EH (cell line): ENCODE data around the gene TRIM29.
"Not testable (repeated sequence)": the region's sequence is repeated elsewhere in the genome, so short reads cannot be mapped to it uniquely, and the experiment has no call there.

ENCODE experiments used
- DNase-seq: peaks from one replicate; pipeline ENCODE4 v3.0.0-alpha.2; 2015; ENCODE audit warnings: low read depth

Gene TRIM29

GRCh38 chr11:120137611-120138521 lies at the start of gene TRIM29:
TRIM29 (minus strand) TSS chr11:120138113; CDS start chr11:120138031, 82 bp downstream.
- no peak for DNase-seq

DNA sequence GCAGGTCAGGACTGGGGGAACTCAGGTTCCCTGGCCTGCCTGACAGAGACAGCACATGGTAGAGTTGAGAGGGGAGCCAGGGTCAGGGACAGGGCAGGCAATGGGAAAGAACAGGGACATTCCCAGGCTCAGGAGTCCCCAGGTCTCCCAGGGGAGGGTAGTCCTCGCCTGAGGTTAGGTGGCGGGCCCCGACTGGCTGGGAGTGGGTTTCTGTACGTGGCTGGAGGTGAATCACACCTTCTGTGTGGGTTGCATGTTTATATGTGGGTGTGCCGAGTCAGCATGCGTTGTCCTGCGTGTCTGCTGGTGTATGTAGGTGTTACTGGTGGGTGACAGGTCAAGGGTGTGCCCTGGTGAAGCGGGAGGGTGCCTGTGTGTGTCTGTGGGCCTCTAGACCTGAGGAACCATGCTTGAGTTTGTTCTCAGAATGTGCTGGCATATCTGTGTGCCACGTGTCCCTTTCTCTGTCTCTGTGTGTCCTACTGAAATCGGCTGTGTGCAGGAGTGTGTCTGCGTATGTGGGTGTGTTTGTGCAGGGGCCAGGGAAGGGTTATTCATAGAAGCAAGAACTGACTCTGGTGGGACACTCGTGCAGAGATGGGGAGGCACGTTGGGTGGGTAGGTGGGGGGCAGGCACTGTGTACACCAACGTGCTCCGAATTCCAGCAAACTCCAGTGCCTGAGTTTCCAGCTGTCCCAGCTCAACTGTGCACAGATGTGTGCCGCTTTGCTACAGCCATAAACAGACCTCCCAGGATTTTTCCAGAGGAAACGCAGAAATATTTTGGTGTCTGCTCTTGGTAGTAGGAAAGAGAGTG lies 49.1 kb upstream of the TRIM29 start:
- peak; percentile 45 for DNase-seq

DNA sequence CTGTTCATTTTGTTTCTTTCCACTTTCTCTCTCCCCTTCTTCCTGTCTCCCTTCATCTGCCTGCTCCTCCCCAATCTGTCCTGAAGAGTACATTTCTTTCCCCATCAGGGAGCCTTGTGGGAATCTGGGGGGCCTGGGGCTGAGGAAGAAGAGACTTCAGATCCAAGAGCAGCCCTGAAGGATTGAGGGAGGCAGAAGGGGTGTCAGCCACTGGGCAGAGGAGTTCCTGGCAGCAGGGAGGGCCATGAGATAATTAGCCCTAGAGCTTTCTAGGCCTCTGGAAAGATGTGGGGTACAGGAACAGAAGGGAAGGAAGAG lies 48.5 kb upstream of the TRIM29 start:
- DNase-seq: no peak

DNA sequence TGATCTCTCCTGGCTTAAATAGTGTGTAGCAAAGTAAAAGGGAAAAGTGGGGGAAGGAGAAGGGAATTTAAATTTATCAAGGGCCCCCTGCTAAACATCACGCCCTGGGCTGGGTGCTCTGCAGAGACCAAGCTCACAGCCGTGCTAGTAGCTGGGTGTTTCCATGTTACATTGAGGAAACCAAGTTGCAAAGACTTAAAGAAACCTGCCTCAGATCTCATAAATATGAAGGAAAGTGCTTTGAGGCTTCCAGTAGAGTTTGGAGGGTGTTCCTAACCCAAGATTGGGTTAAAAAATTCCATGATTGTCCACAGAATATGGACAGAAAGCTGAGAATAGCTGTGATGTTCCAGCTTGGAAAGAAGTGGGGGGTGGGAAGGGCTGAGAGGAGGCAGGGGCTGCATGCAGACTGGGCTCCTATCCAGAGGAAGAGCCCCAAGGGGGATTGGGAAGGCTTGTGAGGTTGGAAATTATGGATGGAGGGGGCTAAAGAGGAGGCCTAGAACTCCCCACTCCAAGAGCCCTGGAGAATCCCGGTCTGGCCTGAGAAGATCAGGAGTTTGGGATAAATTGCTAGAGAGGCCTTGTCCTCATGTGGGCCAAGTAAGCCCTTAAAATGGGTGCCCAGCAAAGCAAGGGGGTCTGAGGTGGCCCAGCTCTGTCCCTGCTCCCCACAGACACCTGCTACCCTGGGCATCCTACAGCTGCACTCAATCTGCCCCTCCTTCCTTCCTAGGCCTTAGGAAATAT lies 48.0 kb upstream of the TRIM29 start:
- no peak for DNase-seq

GRCh38 chr11:120184946-120185705 lies 47.2 kb upstream of the TRIM29 start:
- DNase-seq: peak; percentile 59

DNA sequence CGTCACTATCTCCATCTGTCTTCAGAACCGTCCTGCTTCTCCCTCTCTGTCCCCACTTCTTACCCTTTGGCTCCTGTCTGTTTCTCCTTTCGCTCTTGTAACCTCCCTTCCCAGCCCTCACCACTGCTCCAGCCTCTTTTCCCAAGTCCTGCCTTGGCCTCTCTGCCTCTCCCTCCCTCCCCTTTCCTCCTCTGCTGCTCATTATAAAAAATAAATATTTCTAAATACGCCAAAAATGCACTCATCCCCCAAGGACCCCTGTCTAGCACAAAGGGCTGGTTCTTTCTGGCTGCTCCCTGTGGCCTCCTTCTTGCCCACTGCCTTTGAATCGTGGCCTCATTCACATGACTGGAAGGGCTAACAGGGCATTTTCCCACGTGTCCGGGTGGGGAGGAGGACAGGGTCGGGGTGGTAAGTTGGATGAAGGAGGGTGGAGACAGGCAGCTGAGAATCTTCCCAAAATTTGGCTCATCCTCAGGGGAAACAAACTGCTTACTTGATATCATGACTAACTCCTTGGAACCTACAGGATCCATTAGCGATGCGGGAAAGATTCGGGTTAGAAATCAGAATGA lies 46.5 kb upstream of the TRIM29 start:
- no peak for DNase-seq

- DNase-seq: no peak
Measured at GRCh38 chr11:120183701-120184141, 45.8 kb upstream of the TRIM29 start.

DNA sequence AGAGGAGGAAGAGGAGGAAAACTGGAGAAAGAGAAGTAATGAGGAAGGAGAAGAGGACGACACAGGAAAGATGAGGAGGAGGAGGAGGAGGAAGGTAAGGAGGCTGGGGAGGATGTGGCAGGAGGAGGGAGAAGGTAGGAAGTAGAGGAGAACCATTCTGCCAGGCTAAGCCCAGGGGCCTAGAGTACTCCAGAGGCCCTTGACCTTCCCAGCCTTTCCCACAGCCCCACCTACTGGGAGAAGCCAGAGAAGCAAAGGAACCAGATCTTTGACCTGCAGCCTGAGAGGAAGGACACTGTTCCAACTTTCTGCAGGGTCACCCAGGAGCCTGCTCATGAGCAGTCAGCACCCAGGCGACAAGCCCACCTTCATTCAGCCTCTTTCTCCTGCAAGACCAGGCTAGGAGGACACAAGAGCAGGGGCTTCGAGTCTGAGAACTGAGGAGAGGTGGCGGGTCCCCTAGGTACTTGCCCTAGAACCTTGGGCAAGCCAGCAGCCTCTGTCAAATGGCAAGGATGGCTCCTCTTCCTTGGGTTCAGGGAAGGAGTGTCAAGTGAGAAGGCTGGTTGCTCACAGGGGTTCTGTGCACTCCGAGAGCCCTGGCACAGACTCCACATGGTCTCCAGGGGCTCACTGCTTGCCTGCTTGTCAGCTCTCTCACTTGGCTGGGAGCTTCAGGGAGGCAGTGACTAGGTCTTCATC lies 45.0 kb upstream of the TRIM29 start:
- DNase-seq: peak; percentile 26

DNA sequence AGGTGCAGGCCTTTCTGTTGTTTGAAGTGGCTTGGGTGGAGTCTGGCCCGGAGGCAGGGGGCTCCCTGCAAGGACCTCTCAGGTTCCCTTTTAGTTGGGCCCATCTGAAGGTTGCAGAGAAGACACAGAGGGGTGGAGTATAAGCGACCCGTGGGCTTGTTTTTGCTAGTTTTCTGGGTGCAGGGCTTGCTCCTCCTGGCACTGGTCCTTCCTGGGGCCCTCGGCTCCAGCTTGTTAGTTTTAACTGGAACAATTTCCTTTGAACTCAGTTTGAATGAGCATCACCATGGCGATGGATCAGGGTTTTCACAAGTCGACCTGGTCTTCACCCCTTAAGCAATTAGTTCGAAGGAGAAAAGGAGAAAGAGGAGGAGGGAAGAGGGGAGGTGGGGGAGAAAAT lies 44.5 kb upstream of the TRIM29 start:
- DNase-seq: no peak

DNA sequence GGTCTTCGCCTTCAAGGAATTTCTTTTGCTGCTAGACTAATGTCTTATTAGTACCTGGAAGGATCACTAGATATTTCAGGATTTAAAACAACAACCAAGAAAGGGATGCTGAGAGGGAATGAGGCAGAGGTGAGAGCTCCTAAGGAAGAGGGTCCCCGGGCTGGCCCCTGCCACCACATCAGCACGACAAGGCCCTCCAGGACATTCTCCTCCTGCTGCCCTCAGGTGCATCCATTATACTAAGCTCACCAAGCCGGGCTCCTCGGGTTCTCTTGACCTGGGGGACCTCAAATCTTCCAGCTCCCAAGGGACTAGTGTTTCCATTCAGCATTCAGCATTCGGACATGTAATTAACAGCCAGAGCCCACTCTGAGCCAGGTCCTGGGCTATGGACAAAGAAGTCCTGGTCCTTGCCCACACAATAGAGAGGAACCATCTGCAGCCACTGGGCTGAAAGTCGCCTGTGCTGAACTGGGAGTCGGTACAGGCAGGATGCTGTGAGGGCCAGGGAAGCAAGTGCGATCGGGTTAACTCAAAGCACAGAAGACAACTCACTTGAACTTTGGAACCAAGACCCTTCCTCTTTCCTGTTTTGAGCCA lies 43.6 kb upstream of the TRIM29 start:
- no peak for DNase-seq

GRCh38 chr11:120180551-120181232 lies 42.8 kb upstream of the TRIM29 start:
- peak; percentile 68 for DNase-seq

DNA sequence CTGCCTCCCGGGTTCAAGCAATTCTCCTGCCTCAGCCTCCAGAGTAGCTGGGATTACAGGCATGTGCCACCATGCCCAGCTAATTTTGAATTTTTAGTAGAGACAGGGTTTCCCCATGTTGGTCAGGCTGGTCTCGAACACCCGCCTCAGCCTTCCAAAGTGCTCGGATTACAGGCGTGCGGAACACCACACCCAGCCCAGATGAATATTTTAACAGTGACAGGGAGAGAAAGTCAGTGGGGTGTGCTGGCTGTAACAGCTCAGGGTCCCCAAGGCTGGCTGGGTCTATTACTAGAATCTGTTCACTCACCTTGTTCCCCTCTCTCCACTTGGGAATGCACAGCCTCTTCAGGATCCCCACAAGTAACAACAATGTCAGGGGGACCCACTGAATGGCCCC lies 42.1 kb upstream of the TRIM29 start:
- DNase-seq: not testable (repeated sequence)

- DNase-seq: no peak
Measured at GRCh38 chr11:120179057-120179672, 41.3 kb upstream of the TRIM29 start.

DNA sequence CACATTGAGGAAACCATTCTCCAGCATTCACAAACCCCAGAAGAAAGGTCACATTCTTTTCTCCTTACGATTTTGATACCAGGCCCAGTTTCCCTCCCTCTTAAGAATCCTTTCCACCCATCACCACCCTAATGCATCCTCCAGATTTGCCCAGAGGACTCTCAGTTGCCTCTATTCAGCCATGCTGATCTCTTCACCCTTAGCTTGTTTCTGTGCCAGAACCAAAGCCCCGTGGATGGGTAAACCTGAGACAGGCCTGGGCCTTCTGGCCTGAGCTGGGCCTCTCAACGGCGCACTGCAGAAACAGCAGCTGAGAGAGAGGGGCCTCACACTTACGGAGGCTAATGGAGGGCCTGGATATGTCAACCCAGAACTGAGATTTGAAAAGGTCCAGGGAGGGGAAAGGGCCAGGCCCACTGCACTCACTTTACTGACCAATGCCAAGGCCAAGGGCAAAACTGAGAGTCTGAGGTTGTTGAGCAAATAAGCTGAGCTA lies 40.7 kb upstream of the TRIM29 start:
- DNase-seq: peak; percentile 76

- no peak for DNase-seq
Measured at GRCh38 chr11:120174866-120175265, 37.0 kb upstream of the TRIM29 start.

DNA sequence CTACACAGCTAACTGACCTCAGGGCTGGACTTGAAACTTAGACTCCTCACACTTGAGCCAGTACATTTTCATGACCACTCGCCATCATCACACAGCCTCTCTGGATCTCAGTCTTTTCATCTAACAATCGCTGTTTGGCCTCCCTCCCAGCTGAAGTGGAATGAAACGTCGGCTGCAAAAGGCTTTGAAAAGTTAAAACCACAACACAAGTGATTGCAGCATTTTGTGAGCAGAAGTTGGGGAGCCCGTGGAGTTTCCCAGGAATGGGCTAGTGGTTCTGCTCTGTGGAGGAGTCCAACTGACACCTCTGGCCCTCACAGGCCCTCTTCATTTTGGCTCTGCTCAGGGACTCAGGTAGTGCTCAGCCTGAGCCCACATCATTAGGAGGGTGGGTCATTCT lies 35.9 kb upstream of the TRIM29 start:
- DNase-seq: no peak

DNA sequence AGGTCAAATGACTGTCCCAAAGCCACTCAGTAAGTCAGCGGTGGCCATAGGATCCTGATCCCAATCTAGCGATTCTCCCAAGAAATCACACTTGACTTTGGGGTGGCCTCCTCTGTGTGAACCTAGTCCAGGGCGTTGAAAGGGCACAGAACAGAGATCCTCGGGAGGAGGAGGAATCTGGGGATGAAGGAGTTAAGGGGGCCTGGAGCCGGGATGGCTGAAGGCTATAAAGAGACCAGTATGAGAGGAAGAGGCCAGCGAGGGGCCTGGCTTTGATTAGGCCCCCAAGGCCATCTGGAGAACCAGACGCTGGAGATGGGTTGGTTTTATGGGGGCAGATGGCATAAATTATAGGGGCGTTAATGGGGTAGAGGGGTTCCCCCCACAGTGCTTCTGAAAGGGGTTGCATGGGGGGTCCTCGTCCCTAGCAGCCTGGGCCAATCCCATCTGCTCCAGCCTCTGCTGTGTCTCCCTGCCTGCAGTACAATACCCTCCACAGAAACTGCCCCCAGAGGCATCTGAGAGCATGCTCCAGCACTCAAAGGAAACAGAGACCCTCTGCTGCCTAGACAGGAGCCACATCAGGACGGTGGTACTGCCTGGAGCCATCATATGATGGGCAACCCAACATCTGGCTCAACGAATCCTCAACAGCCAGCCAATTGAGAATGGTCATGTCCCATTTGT lies 35.2 kb upstream of the TRIM29 start:
- no peak for DNase-seq
